Effector memory CD4-positive, alpha-beta T cell (primary cell): ENCODE data around the gene TMEM140.

Experiments used
- DNase-seq, 3 donors: peaks; one replicate each; pipeline ENCODE4 v3.0.0-alpha.2; 2020
- H3K27ac ChIP-seq: 2 replicates; pipeline ENCODE4 v1.7.0; 2013; ENCODE audit warnings: mild to moderate bottlenecking, low read length, moderate library complexity; ENCODE audit not compliant: insufficient read depth, poor library complexity, severe bottlenecking
- H3K27me3 ChIP-seq: replicated peaks from 2 replicates; pipeline ENCODE4 v1.7.0; 2013; ENCODE audit warnings: mild to moderate bottlenecking, low read length; ENCODE audit not compliant: insufficient read depth, control insufficient read depth, poor library complexity, severe bottlenecking
- H3K36me3 ChIP-seq: 2 replicates; pipeline ENCODE4 v1.7.0; 2013; ENCODE audit warnings: mild to moderate bottlenecking, low read length, moderate library complexity; ENCODE audit not compliant: control insufficient read depth, insufficient read depth
- H3K4me1 ChIP-seq: 2 replicates; pipeline ENCODE4 v1.7.0; 2013; ENCODE audit warnings: low read length, mild to moderate bottlenecking; ENCODE audit not compliant: control insufficient read depth, insufficient read depth, poor library complexity, severe bottlenecking
- H3K4me3 ChIP-seq: 2 replicates; pipeline ENCODE4 v1.7.0; 2013; ENCODE audit warnings: low read length, low read depth, mild to moderate bottlenecking; ENCODE audit not compliant: insufficient read depth, poor library complexity, severe bottlenecking
- H3K9me3 ChIP-seq: 2 replicates; pipeline ENCODE4 v1.7.0; 2013; ENCODE audit warnings: mild to moderate bottlenecking, low read length, moderate library complexity; ENCODE audit not compliant: control insufficient read depth

Gene TMEM140

DNA sequence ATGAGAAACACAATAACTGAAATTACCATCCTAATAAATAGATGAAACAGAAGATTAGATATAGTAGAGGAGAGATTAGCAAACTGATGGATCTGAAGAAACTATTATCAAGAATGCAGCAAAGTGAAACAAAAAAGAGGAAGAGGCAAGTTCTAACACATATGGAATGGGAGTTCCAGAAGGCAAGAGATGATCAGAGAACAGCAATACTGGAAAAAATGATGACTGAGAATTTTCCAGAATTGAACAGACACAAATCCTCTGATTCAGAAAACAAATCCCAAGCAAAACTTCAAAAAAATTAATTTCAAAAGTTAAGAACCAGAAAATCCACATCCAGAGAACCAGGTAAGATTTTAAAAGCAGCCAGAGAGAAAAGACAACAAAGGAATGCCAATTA is 42.8 kb downstream of the TMEM140 start:
- peaks cover 58% of the 10 kb centered on the region for H3K36me3 ChIP-seq
- H3K4me3 ChIP-seq = no peak overlapping the region
- no peaks in the 10 kb centered on the region for H3K27me3 ChIP-seq
- H3K9me3 ChIP-seq = no peaks in the 10 kb centered on the region
- no peak overlapping the region for H3K27ac ChIP-seq
- no peaks in the 10 kb centered on the region for H3K4me1 ChIP-seq
- DNase-seq = no peak

DNA sequence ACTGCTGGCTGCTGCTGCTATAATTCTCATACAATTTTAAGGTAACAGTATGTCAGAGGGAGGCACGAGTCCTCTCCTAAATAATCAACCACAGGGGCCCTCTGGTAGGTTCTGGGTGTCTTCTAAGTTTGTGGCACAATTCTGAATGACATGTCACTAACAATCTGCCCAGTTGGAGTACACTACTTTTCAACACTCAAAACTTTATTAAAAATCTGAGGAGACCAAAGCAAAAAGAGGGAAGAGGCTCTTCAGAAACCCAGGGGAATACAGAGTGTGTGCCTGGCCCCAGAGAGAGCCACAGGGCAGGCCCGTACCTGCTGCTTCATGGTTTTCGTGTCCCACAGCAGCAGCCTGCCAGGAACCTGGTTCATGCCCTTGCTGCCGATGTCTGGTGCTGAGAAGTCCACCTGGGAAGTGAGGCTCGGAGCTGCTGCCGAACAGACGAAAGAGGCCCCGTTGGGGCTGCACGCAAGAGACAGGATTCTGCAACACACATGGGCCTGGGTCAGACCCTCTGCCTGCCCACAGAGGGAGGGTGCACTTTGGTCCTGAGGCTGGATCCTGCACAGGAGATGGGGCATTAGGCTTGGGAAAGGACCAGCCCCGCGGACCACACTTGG is 45.2 kb downstream of the TMEM140 start:
- H3K4me3 ChIP-seq = no peak overlapping the region
- peaks cover 60% of the 10 kb centered on the region for H3K36me3 ChIP-seq
- no peak for DNase-seq
- H3K9me3 ChIP-seq = no peaks in the 10 kb centered on the region
- no peaks in the 10 kb centered on the region for H3K4me1 ChIP-seq
- no peaks in the 10 kb centered on the region for H3K27me3 ChIP-seq
- no peak overlapping the region for H3K27ac ChIP-seq

DNA sequence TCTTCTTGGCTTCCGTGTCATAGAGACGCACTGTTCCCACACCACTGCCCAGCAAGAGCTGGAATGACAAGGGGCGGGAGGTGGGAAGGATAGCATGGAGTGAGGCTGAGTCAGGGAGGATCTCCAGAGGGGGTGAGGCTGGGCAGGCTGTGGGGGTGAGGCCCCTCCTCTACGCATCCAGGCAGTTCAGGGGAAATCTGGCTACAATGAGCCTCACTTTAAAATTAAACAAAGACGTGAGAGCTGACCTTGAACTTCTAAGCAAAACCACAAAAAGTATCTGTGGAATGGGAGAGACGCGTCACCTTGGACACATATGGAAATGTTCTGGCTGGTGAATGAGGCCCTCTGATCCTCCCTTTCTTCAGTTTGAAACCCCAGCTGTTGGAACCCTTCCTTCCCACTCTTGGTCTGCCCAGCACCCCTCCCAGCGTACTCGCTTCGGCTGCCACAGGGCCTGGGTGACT is 45.8 kb downstream of the TMEM140 start:
- H3K4me3 ChIP-seq = no peak overlapping the region
- peaks cover 58% of the 10 kb centered on the region for H3K36me3 ChIP-seq
- H3K27ac ChIP-seq = no peak overlapping the region
- no peak for DNase-seq
- H3K4me1 ChIP-seq = no peaks in the 10 kb centered on the region
- no peaks in the 10 kb centered on the region for H3K27me3 ChIP-seq
- H3K9me3 ChIP-seq = no peaks in the 10 kb centered on the region

DNA sequence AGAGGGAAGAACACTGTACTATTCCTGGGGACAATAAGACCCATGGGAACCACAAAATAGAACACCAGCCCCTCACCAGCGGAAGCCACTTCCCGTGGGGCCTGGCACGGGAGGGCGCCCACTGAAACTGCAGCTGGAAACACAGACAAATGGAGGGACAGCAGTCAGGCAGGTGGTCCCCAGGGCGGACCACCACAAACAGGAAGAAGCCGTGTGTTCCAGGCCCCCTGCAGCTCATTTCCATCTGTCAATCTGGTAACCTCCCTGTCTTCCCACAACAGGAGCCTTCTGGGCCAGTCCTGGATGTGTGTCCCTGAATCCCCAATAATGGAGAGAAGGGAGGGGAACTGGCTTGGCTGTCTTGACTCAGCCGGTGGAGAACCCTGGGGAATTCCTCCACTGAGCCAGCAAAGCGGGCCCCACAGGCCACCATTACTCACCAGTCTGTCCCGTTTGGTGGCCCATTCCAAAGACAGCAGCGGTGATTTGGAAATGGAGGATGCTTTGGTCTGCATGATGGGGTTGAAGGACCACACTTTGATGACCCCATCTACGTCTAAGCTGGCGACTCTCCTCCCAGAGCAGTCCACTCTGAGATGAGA is 46.7 kb downstream of the TMEM140 start:
- no peak for DNase-seq
- Histone ChIP-seq H3K27ac (no peak overlapping the region), H3K27me3 (no peaks in the 10 kb centered on the region), H3K9me3 (no peaks in the 10 kb centered on the region), H3K4me3 (no peak overlapping the region), H3K36me3 (peaks cover 54% of the 10 kb centered on the region), H3K4me1 (no peaks in the 10 kb centered on the region)

DNA sequence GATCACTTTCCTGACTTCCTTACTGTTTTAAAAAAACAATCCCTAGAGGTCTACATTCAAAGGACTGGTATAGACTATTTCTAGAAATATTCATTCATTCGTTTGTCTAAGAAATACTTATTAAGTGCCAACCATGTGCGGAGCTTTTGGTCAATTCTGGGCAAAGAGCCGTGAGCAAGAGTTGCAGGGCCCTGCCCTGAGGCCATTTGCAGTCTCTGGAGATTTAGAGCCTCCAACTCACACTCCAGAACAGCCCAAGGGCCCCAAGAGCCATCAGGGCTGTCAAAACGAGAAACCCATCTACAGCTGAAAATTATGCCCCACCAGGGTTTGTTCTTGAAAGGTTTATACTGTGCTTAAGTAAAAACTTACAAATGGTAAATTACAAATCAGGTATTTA is 47.3 kb downstream of the TMEM140 start:
- Histone ChIP-seq H3K9me3 (no peaks in the 10 kb centered on the region), H3K4me1 (no peaks in the 10 kb centered on the region), H3K4me3 (no peak overlapping the region), H3K27me3 (no peaks in the 10 kb centered on the region), H3K36me3 (peaks cover 59% of the 10 kb centered on the region), H3K27ac (no peak overlapping the region)
- no peak for DNase-seq

DNA sequence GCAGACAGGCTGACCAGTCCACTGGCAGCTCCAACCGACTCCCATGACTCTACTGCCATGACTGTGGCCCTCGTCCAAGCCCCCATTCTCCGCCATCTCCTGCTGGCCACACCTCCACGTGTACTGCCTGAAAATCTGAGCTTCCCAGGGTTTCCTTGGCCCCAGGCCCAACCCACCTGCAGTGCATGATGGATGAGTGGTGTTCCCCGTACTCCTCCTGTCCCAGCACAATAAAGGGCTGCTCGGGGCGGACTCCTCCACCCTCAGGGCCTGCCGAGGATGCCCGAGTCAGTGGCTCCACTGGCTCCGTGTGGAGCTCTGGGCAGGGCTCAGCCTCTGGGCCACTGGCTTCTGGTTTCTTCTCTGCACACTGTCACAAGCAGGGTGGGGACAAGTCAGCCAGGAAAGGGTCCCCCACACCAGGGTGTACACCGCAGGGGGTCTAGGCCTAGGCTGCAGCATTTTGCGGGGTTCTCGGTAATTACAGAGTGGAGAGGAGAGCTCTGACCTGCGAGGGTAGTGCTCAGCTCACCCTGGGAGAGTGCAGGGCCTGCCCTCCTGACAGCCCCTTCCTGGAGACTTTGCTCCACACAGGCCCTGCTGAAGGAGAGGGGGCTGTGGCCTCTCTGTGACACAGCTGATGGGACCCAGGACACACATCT is 48.2 kb downstream of the TMEM140 start:
- H3K36me3 ChIP-seq = peaks cover 69% of the 10 kb centered on the region
- no peaks in the 10 kb centered on the region for H3K27me3 ChIP-seq
- H3K4me1 ChIP-seq = no peaks in the 10 kb centered on the region
- no peak overlapping the region for H3K27ac ChIP-seq
- no peak overlapping the region for H3K4me3 ChIP-seq
- H3K9me3 ChIP-seq = no peaks in the 10 kb centered on the region
- no peak for DNase-seq

DNA sequence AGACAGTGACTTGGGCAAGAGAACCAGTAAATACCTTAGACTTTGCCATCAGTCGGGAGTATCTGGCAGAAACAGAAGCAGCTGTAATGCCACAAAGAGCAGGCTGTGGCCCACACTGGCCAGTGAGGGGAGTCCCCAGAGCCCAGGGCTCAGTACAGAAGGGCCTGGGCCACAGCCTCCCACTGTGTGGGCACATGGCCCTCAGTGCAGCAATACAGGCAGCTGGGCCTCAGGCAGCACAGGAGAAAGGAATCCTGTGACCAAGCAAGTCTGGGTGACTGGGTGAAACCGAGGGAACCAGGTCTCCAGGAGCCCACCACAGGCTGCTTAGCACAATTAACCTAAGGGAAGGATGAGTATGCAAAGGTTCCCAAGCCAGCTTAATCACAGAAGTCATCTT is 49.5 kb downstream of the TMEM140 start:
- DNase-seq = no peak
- Histone ChIP-seq H3K27ac (no peak overlapping the region), H3K4me3 (no peak overlapping the region), H3K9me3 (no peaks in the 10 kb centered on the region), H3K27me3 (no peaks in the 10 kb centered on the region), H3K36me3 (peaks cover 75% of the 10 kb centered on the region), H3K4me1 (no peaks in the 10 kb centered on the region)

DNA sequence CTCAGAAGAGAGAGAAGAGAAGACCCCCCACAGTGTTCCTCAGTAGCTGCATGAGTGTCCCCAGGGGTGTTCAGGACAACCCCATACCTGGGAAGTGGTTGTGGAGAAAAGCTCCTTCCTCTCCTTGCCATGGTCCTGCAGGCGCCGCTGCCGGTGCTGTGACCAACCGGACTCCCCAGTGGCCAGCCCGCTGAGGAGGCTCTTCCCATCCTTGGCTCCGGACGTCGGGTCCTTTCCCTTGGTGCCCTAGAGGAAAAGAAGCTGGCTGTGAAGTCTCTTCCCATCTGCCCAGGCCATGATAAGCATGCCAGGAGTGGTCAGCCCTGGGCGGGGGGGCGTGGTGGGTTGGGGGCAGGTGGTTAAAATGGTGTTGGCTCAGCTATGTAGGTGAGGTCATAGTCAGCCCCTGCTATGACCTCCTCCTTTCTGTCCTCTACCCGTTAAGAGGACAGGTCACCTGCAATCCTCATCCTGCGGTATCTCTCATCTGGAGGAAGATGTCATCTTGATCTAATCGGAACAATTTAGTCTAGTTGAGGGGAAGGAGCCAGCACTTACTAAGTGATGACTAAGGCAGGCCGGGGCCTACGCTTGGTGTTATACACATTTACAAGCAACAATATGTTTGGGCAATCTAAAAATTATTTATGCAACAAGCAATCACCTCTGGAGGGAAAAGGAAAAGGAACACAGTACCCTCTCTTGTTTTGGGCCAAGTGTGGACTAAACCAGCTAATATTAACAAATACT is 50.2 kb downstream of the TMEM140 start:
- H3K27me3 ChIP-seq = no peaks in the 10 kb centered on the region
- H3K9me3 ChIP-seq = no peaks in the 10 kb centered on the region
- H3K36me3 ChIP-seq = peaks cover 69% of the 10 kb centered on the region
- H3K4me3 ChIP-seq = no peak overlapping the region
- no peak for DNase-seq
- no peaks in the 10 kb centered on the region for H3K4me1 ChIP-seq
- no peak overlapping the region for H3K27ac ChIP-seq

DNA sequence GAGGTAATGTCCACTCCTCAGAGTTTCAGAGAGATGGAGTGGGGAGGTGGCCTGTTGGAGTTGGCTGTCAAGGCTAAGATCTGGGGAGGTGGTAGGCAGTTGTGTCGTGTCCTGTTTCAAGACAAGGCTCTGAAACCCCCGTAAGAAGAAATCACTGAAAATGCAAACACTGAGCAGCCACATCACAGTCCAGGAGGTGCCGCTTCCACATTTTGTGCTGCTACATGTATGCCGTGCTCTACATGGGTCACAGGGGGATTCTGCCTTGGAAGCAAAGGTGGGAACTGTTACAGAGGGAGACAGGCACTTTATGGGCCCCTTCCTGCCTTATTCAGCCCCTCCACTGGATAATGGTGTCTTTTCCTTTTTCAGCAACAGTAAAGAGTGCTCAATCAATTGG is 51.6 kb downstream of the TMEM140 start:
- no peaks in the 10 kb centered on the region for H3K27me3 ChIP-seq
- H3K4me3 ChIP-seq = no peak overlapping the region
- no peaks in the 10 kb centered on the region for H3K4me1 ChIP-seq
- DNase-seq = no peak
- H3K27ac ChIP-seq = no peak overlapping the region
- H3K36me3 ChIP-seq = peaks cover 64% of the 10 kb centered on the region
- no peaks in the 10 kb centered on the region for H3K9me3 ChIP-seq
